Panc1 (cell line): ENCODE results near the gene MTARC2. TPM values are rescaled to one million over a fixed set of nuclear protein-coding genes. Genes with fewer than 3 reads are reported as not detected.

ENCODE experiments used
- ATAC-seq: fragments of 200-7000 bp; cut with Tn5 transposase; 2 replicates; pipeline ENCODE4 v1.9.1; 2020; ENCODE audit warnings: mild to moderate bottlenecking, moderate library complexity
- BruUV-seq: library from RNA; stranded (reverse); fragments of 400-500 nt; replicated peaks from 2 replicates; lab custom pipeline; 2021; lab: Mats Ljungman, UMichigan
- CTCF ChIA-PET: fragments of 300-600 bp; sonication (Branson Sonifier 250); formaldehyde crosslinking; loops from one replicate; lab custom pipeline; 2022; ENCODE audit warnings: antibody characterized with exemption; lab: Charles Lee
- POLR2A ChIA-PET: fragments of 300-600 bp; sonication (Branson Sonifier 250); formaldehyde crosslinking; loops from one replicate; lab custom pipeline; 2022; ENCODE audit warnings: antibody characterized with exemption; lab: Charles Lee
- DNase-seq: peaks from one replicate; pipeline ENCODE4 v3.0.0-alpha.2; 2010; ENCODE audit warnings: low read depth, low spot score
- H3K27ac ChIP-seq: 2 replicates; pipeline ENCODE4 v1.5.1; 2011; ENCODE audit warnings: mild to moderate bottlenecking, low read length, inconsistent platforms
- H3K27me3 ChIP-seq: fragments of 200-500 bp; sonication (Bioruptor generic); 2 replicates; pipeline ENCODE4 v1.6.0; 2014; ENCODE audit warnings: low read length, inconsistent platforms; ENCODE audit not compliant: control insufficient read depth, insufficient read depth
- H3K36me3 ChIP-seq: fragments of 200-500 bp; sonication (Bioruptor generic); 2 replicates; pipeline ENCODE4 v1.5.1; 2014; ENCODE audit warnings: inconsistent platforms, mild to moderate bottlenecking, low read length, moderate library complexity; ENCODE audit not compliant: control insufficient read depth, insufficient read depth
- H3K4me1 ChIP-seq: 2 replicates; pipeline ENCODE4 v1.5.1; 2011; ENCODE audit warnings: inconsistent platforms, mild to moderate bottlenecking, low read length, moderate library complexity; ENCODE audit not compliant: control insufficient read depth, insufficient read depth
- H3K4me3 ChIP-seq, 2 experiments: 2 replicates each; pipeline ENCODE4 v1.5.1; 2011 to 2012; ENCODE audit warnings: low read depth in 2 of 2, low read length in 2 of 2, mild to moderate bottlenecking in 2 of 2, inconsistent platforms in 1 of 2, moderate library complexity in 1 of 2
- H3K9me3 ChIP-seq: fragments of 200-500 bp; sonication (Bioruptor generic); 2 replicates; pipeline ENCODE4 v1.5.1; 2014; ENCODE audit warnings: low read depth, mild to moderate bottlenecking, inconsistent platforms, low read length, moderate library complexity; ENCODE audit not compliant: control insufficient read depth, insufficient read depth
- CTCF ChIP-seq: fragments of 450-650 bp; IDR thresholded peaks from 2 replicates; pipeline ENCODE4 v1.5.1; 2017; ENCODE audit warnings: mild to moderate bottlenecking
- POLR2AphosphoS5 ChIP-seq: IDR thresholded peaks from 2 replicates; pipeline ENCODE4 v1.6.1; 2012; ENCODE audit warnings: mild to moderate bottlenecking, low read depth, low read length, moderate library complexity
- REST ChIP-seq, 2 experiments: IDR thresholded peaks; 2 replicates each; pipeline ENCODE4 v1.6.1; 2011 to 2012; ENCODE audit warnings: low read depth in 2 of 2, control low read depth in 1 of 2, low read length in 1 of 2, mild to moderate bottlenecking in 1 of 2, moderate library complexity in 1 of 2; ENCODE audit not compliant: insufficient read depth in 1 of 2
- SIN3A ChIP-seq: IDR thresholded peaks from 2 replicates; pipeline ENCODE4 v1.6.1; 2012; ENCODE audit warnings: low read depth, mild to moderate bottlenecking, low read length, moderate library complexity, borderline replicate concordance; ENCODE audit not compliant: insufficient read depth
- TCF7L2 ChIP-seq: IDR thresholded peaks from 2 replicates; pipeline ENCODE4 v1.6.1; 2011; ENCODE audit warnings: mild to moderate bottlenecking, low read depth, low read length, inconsistent platforms
- in situ Hi-C: cut with HindIII; loops from 2 replicates; pipeline ENCODE4 v1.10.0; 2016; ENCODE audit warnings: low sequenced_read_pairs, low pct_unique_long_range_greater_than_20kb
- intact Hi-C: fragments of 100-400 bp; cut with micrococcal nuclease; formaldehyde crosslinking; loops from one replicate; pipeline ENCODE4 v1.10.0; 2022; ENCODE audit not compliant: unreplicated experiment
- total RNA-seq: library from RNA; stranded (reverse); gene quantifications from one replicate; pipeline ENCODE4 v1.2.1, GENCODE V29; 2021; ENCODE audit not compliant: unreplicated experiment

Gene MTARC2
- total RNA-seq, 1 experiment from 2014 or later: 10.1 TPM

- ChIA-PET POLR2A (no interaction called here), CTCF (no interaction called here)
- no peak for ATAC-seq
- no peak for DNase-seq
- H3K4me1 ChIP-seq: peaks cover 15% of the 10 kb centered on the region; the same call in 1 of the 2 replicates
- H3K9me3 ChIP-seq: no peaks in the 10 kb centered on the region
- no peak overlapping the region for H3K27ac ChIP-seq
- H3K4me3 ChIP-seq: no peak overlapping the region
- no peaks in the 10 kb centered on the region for H3K36me3 ChIP-seq
- in situ Hi-C loops: no loop called here
- no TSS peak for BruUV-seq
- no peaks in the 10 kb centered on the region for H3K27me3 ChIP-seq
- TF ChIP-seq REST (IDR thresholded peaks at IDR 0.05; ENCODE audit: insufficient read depth in 1 of 2, low read depth in 2 of 2, low read length in 1 of 2): no peak
- no peak for TF ChIP-seq TCF7L2
- no peak for TF ChIP-seq POLR2AphosphoS5
- TF ChIP-seq SIN3A: no peak
- no peak for TF ChIP-seq CTCF
- intact Hi-C loops: loop anchor here (5.0 kb wide), 1 partner anchor 40 kb away; the partner anchor contains the start of gene C1orf115
Measured at GRCh38 chr1:220732137-220732536, 16.0 kb upstream of the MTARC2 start.

- no peak for ATAC-seq
- TF ChIP-seq REST (IDR thresholded peaks at IDR 0.05; ENCODE audit: insufficient read depth in 1 of 2, low read depth in 2 of 2, low read length in 1 of 2) (no peak), CTCF (no peak), SIN3A (no peak), TCF7L2 (no peak), POLR2AphosphoS5 (no peak)
- ChIA-PET POLR2A (interaction anchor here (0.6 kb wide), 1 partner anchor 40 kb away, joined by 3 read pairs; no protein-coding TSS in a partner anchor), CTCF (interaction anchor here (0.7 to 1.3 kb wide), 7 partner anchors 9 to 514 kb away, joined by 4 to 15 read pairs (median 5); partner anchors contain the start of genes MTARC2 and RAB3GAP2)
- intact Hi-C loops: loop anchor here (5.0 kb wide), 1 partner anchor 40 kb away; the partner anchor contains the start of gene C1orf115
- BruUV-seq: no TSS peak
- peak overlapping the region; percentile 37; the same call in 1 of the 2 replicates for H3K27ac ChIP-seq
- H3K36me3 ChIP-seq: no peaks in the 10 kb centered on the region
- DNase-seq: no peak
- H3K4me3 ChIP-seq: no peak overlapping the region
- H3K27me3 ChIP-seq: no peaks in the 10 kb centered on the region
- H3K9me3 ChIP-seq: no peaks in the 10 kb centered on the region
- peaks cover 15% of the 10 kb centered on the region; the same call in 1 of the 2 replicates for H3K4me1 ChIP-seq
- in situ Hi-C loops: no loop called here
Measured at GRCh38 chr1:220732621-220733020, 15.5 kb upstream of the MTARC2 start.
